K562 (cell line): ENCODE results near the gene ENOSF1. TPM values are rescaled to one million over a fixed set of nuclear protein-coding genes. Genes with fewer than 3 reads are reported as not detected.
A peak's percentile ranks its signal among the peaks of the same experiment; 100 is the strongest.

Experiments used
- ATF1 ChIP-seq, 2 experiments: fragments of 450-650 bp in 1 of 2; IDR thresholded peaks; 2 replicates each; pipeline ENCODE4 v1.6.1; 2016; ENCODE audit warnings: missing compliant biosample characterization in 1 of 2, missing genetic modification characterization in 1 of 2
- CBFA2T2 ChIP-seq: fragments of 450-650 bp; conservative IDR thresholded peaks from 2 replicates; pipeline ENCODE4 v1.6.1; 2017; ENCODE audit warnings: mild to moderate bottlenecking
- CBFA2T3 ChIP-seq: fragments of 450-650 bp; IDR thresholded peaks from 2 replicates; pipeline ENCODE4 v1.6.1; 2017
- CEBPG ChIP-seq, 3 experiments: fragments of 200-800 bp in 1 of 3; sonication (Bioruptor generic) in 1 of 3; sonication (generic) in 1 of 3; formaldehyde crosslinking in 1 of 3; IDR thresholded peaks in 2 of 3; conservative IDR thresholded peaks in 1 of 3; 2 replicates each; pipeline versions ENCODE4 v1.6.1 to v1.8.0; 2016 to 2022; ENCODE audit warnings: missing compliant biosample characterization in 2 of 3, missing genetic modification characterization in 2 of 3, mild to moderate bottlenecking in 1 of 3, missing genetic modification reagents in 1 of 3
- EP300 ChIP-seq: IDR thresholded peaks from 2 replicates; pipeline ENCODE4 v1.6.1; 2012; ENCODE audit warnings: low read length, improper control_type of control experiment
- ETS1 ChIP-seq: conservative IDR thresholded peaks from 2 replicates; pipeline ENCODE4 v1.6.1; 2011; ENCODE audit warnings: low read depth, mild to moderate bottlenecking, low read length; ENCODE audit not compliant: control insufficient read depth
- MLLT1 ChIP-seq, 2 experiments: fragments of 450-650 bp; IDR thresholded peaks; 2 replicates each; pipeline ENCODE4 v1.6.1; 2016
- MXD1 ChIP-seq: fragments of 250-450 bp; sonication (Bioruptor Pico); IDR thresholded peaks from 2 replicates; pipeline ENCODE4 v1.8.0; 2021; ENCODE audit warnings: borderline replicate concordance, mild to moderate bottlenecking, moderate library complexity; ENCODE audit not compliant: poor library complexity, severe bottlenecking
- NR2C1 ChIP-seq, 2 experiments: fragments of 450-650 bp; IDR thresholded peaks; 2 replicates each; pipeline ENCODE4 v1.6.1; 2017; ENCODE audit warnings: mild to moderate bottlenecking in 2 of 2, antibody characterized with exemption in 1 of 2, inconsistent platforms in 1 of 2, missing compliant biosample characterization in 1 of 2, missing genetic modification characterization in 1 of 2
- TCF3 ChIP-seq: sonication (generic); formaldehyde crosslinking; IDR thresholded peaks from 2 replicates; pipeline ENCODE4 v1.4.0; 2020; ENCODE audit warnings: mild to moderate bottlenecking, missing genetic modification reagents
- ZKSCAN1 ChIP-seq: fragments of 150-350 bp; IDR thresholded peaks from 2 replicates; pipeline ENCODE4 v1.6.1; 2016; ENCODE audit warnings: low read depth, low read length
- ZMIZ1 ChIP-seq, 2 experiments: fragments of 150-350 bp in 1 of 2; IDR thresholded peaks; 2 replicates each; pipeline ENCODE4 v1.6.1; 2012 to 2016; ENCODE audit warnings: low read depth in 2 of 2, low read length in 2 of 2, mild to moderate bottlenecking in 1 of 2, moderate library complexity in 1 of 2
- ZNF280B ChIP-seq: fragments of 250-450 bp; sonication (Bioruptor Pico); IDR thresholded peaks from 2 replicates; pipeline ENCODE4 v1.5.1; 2021; ENCODE audit warnings: mild to moderate bottlenecking
- ZNF282 ChIP-seq: sonication (generic); formaldehyde crosslinking; IDR thresholded peaks from 2 replicates; pipeline ENCODE4 v1.8.1; 2023; ENCODE audit warnings: missing genetic modification reagents
- polyA plus RNA-seq, 8 experiments: library from polyadenylated mRNA; depleted of rRNA in 4 of 8; stranded (reverse) in 5 of 8; unstranded in 3 of 8; fragments of >200 nt; fragmentation: Nextera tagmentation in 2 of 8; fragmentation: Illumina TruSeq in 1 of 8; extraction: Ambion mirVana in 2 of 8; extraction: Trizol in 1 of 8; gene quantifications; 2 replicates each; pipeline versions ENCODE4 v1.2.1 to v1.2.3, GENCODE V29; 2011 to 2014; ENCODE audit warnings: inconsistent platforms in 1 of 8, missing spikeins in 1 of 8
- total RNA-seq, 7 experiments: library from RNA; depleted of rRNA in 6 of 7; stranded (reverse); fragments of >200 nt in 6 of 7; fragmentation: Illumina TruSeq in 2 of 7; extraction: Trizol in 2 of 7; gene quantifications; 2 replicates each; pipeline versions ENCODE4 v1.2.1 to v1.2.3, GENCODE V29; 2011 to 2021; ENCODE audit warnings: low replicate concordance in 1 of 7

Gene ENOSF1
- total and polyA plus RNA-seq, 9 of the 15 experiments (the other 6 are each of a cell fraction or from before 2014, with no cell fraction given): 15.5 to 66.4 (median 46.5) TPM

- TF ChIP-seq ZMIZ1 (IDR thresholded peaks at IDR 0.05; ENCODE audit: low read depth in 2 of 2, low read length in 2 of 2) (no peak), CEBPG (CRISPR knock-in tag; IDR thresholded peaks at IDR 0.05) (no peak), CEBPG (tag; conservative IDR thresholded peaks at IDR 0.05 in 1 of 2, IDR thresholded peaks at IDR 0.05 in 1 of 2) (no peak), ATF1 (CRISPR knock-in tag; IDR thresholded peaks at IDR 0.05) (no peak), ATF1 (tag; IDR thresholded peaks at IDR 0.05) (no peak), MLLT1 (IDR thresholded peaks at IDR 0.05) (no peak), ZNF280B (CRISPR knock-in tag) (no peak), TCF3 (CRISPR knock-in tag) (peak; percentile 25; the same call in 1 of the 2 replicates), ZNF282 (CRISPR knock-in tag) (no peak), ETS1 (no peak), MXD1 (CRISPR knock-in tag) (no peak), CBFA2T3 (peak; percentile 60), CBFA2T2 (0 out of 2 replicates have a peak, but pooled peaks have one; percentile 6), NR2C1 (IDR thresholded peaks at IDR 0.05) (no peak), NR2C1 (tag; IDR thresholded peaks at IDR 0.05) (peak; percentile 20; the same call in 1 of the 2 replicates), EP300 (peak; percentile 18; the same call in 1 of the 2 replicates), ZKSCAN1 (no peak)
Measured at GRCh38 chr18:662197-662596, 50.2 kb downstream of the ENOSF1 start (continued).
